ENCODE results near the gene VCL. TPM values are rescaled to one million over a fixed set of nuclear protein-coding genes. Genes with fewer than 3 reads are reported as not detected.
"Not testable (repeated sequence)": the region's sequence is repeated elsewhere in the genome, so short reads cannot be mapped to it uniquely, and the experiment has no call there.

VCL gene
- total RNA-seq, 1 donor from 2014 or later: 284 TPM

GRCh38 chr10:74122060-74122459 lies 124.1 kb downstream of the VCL start:
- intact Hi-C loops (cut with DNase I): no loop called here
- DNase-seq (ENCODE audit: low spot score): no peak

GRCh38 chr10:74123081-74123480 lies 125.2 kb downstream of the VCL start:
- no peak for DNase-seq (ENCODE audit: low spot score)
- intact Hi-C loops (cut with DNase I): no loop called here

DNA sequence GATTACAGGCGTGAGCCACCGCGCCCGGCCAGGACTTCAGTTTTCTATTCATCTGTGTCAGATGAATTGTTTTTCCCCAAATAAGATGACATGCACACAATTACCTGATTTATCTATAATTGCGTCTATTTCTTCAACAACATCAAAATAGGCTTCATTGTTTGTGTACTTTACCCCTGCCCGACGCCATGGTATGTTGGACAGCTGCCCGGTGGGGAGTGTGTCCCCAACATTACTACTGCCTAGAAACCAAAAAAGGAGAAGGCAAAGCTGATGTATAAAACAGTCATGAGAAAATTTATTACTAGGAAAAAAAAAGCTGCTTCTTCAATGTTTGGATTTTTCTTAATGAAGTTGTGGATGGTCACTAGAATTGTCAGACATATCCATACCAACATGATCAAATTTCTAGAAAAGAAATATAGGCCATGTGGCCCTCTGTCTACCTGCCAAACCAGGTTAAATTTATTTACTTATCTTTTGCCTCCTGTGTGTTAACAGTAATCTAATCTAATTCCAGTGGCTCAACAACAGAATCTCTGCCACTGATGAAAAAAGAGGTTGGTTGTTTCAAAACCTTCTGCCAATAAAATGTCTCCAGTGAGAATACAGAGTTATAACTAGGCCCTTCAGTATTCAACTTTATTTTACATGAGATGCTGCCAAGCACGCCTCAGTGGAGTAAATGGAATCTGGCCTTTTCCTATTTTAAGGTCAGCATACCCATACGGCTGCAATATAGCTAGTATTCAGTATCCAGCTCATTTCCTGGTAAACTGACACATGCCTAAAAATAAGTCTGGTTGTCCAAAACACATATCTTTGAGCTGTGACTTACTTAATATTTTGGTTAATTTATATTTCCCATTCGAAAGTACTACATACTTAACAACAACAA lies 136.3 kb downstream of the VCL start:
- intact Hi-C loops (cut with DNase I): no loop called here
- DNase-seq (ENCODE audit: low spot score): no peak

DNA sequence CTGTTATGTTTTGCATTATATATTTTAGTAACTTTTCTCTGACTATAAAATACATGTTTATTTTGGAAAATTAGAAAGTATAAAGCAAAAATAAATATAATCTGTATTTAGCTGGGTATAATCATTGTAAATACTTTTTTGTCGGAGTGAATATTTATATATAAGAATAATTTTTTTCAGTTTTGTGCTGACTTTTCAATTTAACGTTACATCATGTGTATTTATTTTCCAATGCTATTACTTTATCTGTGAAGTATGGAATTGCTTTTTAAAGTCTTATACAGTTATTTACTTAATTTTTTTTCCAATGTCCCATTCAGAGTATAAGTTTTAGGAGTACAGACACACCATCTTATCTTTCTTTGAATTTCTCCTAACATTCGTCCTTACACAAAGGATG lies 137.5 kb downstream of the VCL start:
- no peak for DNase-seq (ENCODE audit: low spot score)
- intact Hi-C loops (cut with DNase I): no loop called here

DNA sequence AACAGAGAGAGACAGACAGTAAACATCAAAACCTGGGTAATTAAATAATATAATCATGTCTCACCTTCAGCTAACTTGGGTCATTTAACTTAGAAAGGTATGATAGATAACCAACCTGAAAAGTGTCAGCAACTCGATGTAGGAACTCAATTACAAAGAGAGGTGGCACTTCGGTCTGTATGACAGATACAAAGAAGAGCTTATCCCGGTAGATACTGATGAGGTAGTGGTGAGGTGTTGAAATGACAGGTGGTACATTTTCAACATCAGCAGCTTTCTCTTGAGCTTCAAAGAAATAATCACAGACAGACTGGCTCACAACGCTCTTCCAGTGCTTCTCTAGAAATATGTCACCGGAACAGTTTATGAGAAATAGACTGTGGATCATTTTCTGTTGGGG lies 140.1 kb downstream of the VCL start:
- intact Hi-C loops (cut with DNase I): no loop called here
- DNase-seq (ENCODE audit: low spot score): no peak

DNA sequence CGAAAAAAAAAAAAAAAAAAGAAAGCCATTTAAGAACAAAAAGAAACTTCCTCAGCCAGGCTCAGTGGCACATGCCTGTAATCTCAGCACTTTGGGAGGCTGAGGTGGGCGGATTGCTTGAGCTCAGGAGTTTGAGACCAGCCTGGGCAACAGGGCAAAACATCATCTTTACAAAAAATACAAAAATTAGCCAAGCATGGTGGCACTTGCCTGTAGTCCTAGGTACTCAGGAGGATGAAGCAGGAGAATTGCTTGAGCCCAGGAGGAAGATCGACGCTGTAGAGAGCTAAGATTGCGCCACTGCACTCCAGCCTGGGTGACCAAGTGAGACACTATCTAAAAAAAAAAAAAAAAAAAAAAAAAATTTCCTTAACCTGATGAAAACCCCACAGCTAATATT lies 140.7 kb downstream of the VCL start:
- not testable (repeated sequence) for DNase-seq (ENCODE audit: low spot score)

GRCh38 chr10:74139981-74140380 lies 142.1 kb downstream of the VCL start:
- DNase-seq (ENCODE audit: low spot score): no peak
- intact Hi-C loops (cut with DNase I): no loop called here

More for the DNA sequence above, 140.7 kb downstream of the VCL start:
- intact Hi-C loops (cut with DNase I): not testable (repeated sequence)

DNA sequence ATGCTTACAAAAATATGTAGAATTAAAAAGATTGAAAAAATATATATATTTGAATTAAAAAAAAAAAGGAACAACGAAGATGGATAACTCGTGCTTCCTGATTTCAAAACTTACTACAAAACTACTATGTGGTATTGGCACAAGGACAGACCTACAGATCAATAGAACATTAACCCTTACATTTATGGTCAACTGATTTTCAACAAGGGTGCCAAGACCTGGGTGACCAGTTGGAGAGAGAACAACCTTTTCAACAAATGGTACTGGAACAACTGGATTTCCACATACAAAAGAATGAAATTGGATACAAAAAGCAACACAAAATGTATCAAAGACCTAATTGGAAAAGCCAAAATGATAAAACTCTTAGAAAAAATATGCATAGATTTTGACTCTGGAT lies 142.6 kb downstream of the VCL start:
- DNase-seq (ENCODE audit: low spot score): no peak
- intact Hi-C loops (cut with DNase I): no loop called here

DNA sequence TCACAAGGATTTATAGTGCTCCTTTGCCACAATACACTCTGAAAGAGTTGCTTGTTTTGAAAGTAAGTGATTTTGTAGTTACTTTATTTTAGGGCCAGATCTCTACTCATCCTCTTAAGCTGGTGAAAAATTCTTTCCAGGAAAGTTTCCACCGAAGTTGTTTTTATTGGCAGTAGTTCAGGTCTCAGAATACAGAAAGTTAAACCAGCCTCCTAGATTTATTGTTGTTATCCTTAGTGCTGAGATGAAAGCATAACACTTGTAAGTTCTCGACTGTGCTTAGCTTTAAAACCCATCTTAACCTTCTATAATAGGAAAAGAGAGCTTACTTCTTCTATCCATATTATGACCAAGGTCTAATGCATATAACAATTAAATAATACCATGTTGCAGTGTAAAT lies 147.2 kb downstream of the VCL start:
- intact Hi-C loops (cut with DNase I): no loop called here
- no peak for DNase-seq (ENCODE audit: low spot score)

GRCh38 chr10:74146980-74147379 lies 149.1 kb downstream of the VCL start:
- DNase-seq (ENCODE audit: low spot score); intact Hi-C loops (cut with DNase I): not testable (repeated sequence)

DNA sequence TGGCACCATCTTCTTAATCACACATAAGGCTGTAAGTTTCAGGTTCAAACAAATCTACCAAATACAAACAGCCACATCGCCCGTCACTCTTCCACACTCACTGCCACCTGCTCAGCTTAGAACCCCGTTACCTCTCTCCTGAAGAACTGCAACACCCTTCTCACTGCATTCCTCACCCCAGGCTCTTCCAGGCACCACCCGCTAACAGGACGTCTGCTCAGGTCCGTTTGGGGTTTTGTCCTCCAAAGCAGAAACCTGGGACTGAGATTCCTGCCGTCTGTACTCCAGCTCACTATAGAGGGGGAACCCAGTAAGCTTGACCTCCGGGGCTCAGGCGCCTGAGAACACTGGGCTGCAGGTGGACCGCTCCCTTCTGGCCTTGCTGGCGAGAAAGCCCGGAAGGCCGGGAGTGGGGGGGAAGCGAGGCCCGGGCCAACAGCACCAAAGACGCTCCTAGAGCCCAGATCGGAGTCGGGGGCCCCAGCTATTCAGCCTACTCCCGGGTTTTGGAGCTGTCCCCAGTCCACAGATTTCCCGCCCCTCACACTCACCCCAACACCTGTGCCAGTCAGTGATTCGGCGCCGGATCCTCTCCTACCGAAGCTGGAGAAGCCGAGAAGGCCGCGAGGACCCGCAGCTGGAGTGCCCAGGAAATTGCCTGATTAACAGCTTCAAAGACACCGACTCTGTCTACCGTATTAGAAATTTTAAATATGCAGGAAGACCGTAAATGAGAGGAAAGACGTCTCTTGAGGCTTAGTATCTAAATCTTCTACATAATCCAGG lies 152.5 kb downstream of the VCL start, which contains the start of gene AP3M1:
Gene AP3M1, minus strand, starts transcription at position 625 of the 786 bp plus-strand sequence. CDS start 12,449 bp downstream, outside the sequence.
- DNase-seq (ENCODE audit: low spot score): peak; percentile 91
- intact Hi-C loops (cut with DNase I): loop anchor here (2.0 kb wide), 1 partner anchor 26 kb away; no protein-coding TSS in a partner anchor

GRCh38 chr10:74150990-74151878 lies 153.3 kb downstream of the VCL start, which contains the start of gene ADK:
TSS of gene ADK (plus strand) at chr10:74151221. CDS start at chr10:74151279, 58 bp downstream.
- peak; percentile 100 for DNase-seq (ENCODE audit: low spot score)
- intact Hi-C loops (cut with DNase I): loop anchor here (2.0 kb wide), 1 partner anchor 26 kb away; no protein-coding TSS in a partner anchor

DNA sequence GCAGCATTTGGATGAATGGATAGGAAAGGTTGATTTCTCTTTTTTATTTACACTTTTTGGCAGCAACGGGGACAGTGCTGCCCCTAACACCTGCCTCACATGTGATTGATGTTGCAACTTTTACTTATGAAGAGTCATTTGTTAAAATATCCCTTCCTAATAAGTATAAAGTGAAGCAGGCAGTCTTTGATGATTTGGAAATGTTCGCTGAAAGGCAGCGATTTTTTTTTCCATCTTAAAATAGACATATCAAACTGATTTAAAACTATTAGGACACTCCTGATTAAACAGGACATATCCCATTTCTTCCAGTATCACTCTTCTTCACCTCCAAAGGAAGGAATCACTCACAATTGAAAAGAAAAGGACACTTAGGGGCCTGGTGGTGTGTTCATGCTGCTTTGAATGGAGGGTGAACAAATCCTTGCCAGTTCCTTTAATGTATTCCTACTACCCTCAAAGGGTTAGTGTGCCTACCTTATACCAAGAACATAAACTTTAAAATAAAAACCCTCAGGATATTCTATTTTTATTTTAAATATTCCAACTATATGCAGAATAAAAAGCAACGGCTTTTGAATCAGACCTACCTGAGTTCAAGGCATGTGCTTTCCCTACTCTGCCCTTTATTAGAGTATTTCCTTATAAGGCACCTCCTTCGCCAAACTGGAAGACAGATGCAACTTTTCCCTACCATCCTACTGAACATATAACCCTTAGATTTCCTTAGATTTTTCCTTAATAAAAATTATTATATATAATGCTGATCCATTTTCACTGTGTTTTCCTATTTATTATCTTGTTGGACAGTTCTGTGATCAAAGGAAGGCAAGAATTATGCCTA lies 154.2 kb downstream of the VCL start:
- DNase-seq (ENCODE audit: low spot score): no peak
- intact Hi-C loops (cut with DNase I): loop anchor here (2.0 kb wide), 1 partner anchor 25 kb away; no protein-coding TSS in a partner anchor

DNA sequence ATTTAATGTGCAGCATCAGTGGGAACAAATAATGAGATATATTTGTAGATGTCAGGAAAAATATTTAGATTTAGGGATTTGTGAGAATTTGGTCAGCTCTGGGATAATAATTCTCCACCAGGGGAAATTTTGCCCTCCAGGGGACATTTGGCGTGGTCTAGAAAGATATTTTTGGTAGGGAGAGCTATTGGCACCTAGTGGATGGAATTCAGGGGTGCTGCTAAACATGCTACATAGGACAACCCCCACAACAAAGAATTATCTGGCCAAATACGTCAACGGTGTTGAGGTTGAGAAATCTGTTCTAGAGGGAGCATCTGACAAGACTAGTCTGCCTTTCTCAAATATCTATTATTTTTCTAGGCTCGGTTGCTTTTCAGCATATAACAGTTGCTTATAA lies 155.2 kb downstream of the VCL start:
- no peak for DNase-seq (ENCODE audit: low spot score)
- intact Hi-C loops (cut with DNase I): no loop called here

DNA sequence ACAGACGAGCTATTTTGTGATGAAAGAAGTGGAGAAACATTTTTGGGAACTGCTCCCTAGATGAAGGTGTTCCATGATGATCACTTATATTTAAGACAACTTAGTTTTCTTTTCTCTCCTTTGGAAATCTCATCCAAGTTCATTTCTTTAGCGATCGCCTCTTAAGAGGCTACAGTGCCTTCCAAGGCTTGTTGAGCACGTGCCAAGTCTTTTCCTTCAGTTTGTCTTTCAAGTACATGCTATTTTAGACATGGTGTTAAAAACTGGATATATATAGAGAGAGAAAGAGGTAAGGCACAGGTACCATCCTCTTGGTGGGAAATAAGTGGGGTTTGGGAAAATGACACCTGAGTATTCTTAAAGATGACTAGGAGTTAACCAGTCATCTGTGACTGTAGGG lies 155.8 kb downstream of the VCL start:
- no peak for DNase-seq (ENCODE audit: low spot score)
- intact Hi-C loops (cut with DNase I): no loop called here

- intact Hi-C loops (cut with DNase I): no loop called here
Measured at GRCh38 chr10:74156919-74157289, 159.0 kb downstream of the VCL start.

DNA sequence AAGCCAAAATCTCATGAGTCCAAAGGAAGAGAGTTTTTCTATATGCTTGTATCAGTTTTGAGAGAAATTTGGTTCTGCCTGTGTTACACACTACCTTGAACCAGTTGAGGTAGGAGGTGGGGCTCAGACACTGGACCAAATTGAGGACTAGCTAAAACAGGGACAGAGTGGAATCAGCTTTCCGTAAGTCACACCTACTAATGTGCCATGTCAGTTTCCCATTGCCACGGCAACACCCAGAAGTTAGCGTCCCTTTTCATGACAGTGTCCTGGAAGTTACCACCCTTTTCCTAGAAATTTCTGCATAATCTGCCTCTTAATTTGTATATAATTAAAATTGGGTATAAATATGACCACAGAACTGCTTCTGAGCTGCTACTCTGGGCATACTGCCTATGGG lies 162.1 kb downstream of the VCL start:
- intact Hi-C loops (cut with DNase I): loop anchor here (10.0 kb wide), 1 partner anchor 75 kb away; no protein-coding TSS in a partner anchor
- DNase-seq (ENCODE audit: low spot score): no peak

More at GRCh38 chr10:74156919-74157289, 159.0 kb downstream of the VCL start:
- no peak for DNase-seq (ENCODE audit: low spot score)

- no peak for DNase-seq (ENCODE audit: low spot score)
- intact Hi-C loops (cut with DNase I): loop anchor here (10.0 kb wide), 1 partner anchor 71 kb away; no protein-coding TSS in a partner anchor
Measured at GRCh38 chr10:74163319-74164068, 165.6 kb downstream of the VCL start.
